Activated CD4-positive, alpha-beta T cell treated with anti-CD3 and anti-CD28 coated beads, Interleukin-2, amount 50 U/mL, for 1 hour (primary cell): ENCODE measurements around the gene JAK3.
"Not testable (repeated sequence)": the region's sequence is repeated elsewhere in the genome, so short reads cannot be mapped to it uniquely, and the experiment has no call there.

ENCODE experiments used
- DNase-seq: peaks from one replicate; pipeline ENCODE4 v3.0.0-alpha.2; 2020

JAK3 gene

GRCh38 chr19:17802137-17802858 is 45.5 kb downstream of the JAK3 start:
- DNase-seq, result no peak

DNA sequence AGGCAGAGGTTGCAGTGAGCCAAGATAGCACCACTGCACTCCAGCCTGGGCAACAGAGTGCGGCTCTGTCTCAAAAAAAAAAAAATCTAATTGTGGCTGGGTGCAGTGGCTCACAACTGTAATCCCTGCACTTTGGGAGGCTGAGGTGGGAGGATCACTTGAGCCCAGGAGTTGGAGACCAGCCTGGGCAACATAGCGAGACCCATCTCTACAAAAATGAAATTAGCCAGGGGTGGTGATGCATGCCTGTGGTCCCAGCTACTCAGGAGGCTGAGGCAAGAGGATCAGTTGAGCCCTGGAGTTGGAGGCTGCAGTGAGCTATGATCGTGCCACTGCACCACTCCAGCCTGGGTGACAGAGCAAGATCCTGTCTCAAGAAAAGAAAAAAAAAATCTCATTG is 49.2 kb downstream of the JAK3 start:
- not testable (repeated sequence) for DNase-seq

GRCh38 chr19:17797424-17798201 is 50.2 kb downstream of the JAK3 start:
- DNase-seq, result no peak

DNA sequence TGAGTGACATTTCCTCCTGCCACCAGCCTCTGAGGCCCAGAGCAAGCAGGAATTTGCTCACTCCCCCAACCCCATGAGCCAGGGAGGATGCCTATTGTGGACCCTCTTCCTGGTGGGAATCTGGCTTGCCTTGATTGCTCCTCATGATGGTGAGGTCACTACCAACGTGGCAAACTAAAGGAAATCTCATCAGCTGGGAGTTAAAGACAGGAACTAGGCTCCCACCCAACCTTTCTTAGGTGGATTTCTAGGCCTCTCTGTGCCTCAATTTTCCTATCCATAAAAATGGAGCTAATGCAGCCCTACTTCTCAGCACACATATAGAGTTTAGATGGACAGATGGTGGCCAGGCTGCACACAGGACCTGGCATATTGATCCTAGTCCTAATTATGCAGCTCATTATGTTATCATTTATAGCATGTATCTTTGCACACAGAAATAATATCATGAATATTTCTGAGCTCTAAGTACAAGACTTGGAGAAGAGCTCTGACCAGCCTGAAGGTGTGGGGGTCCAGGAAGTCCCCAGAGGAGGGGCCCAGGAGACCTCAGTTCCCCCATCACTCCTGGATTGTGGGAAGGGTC is 50.9 kb downstream of the JAK3 start:
- DNase-seq, result no peak

GRCh38 chr19:17796013-17796837 is 51.6 kb downstream of the JAK3 start:
- no peak for DNase-seq

DNA sequence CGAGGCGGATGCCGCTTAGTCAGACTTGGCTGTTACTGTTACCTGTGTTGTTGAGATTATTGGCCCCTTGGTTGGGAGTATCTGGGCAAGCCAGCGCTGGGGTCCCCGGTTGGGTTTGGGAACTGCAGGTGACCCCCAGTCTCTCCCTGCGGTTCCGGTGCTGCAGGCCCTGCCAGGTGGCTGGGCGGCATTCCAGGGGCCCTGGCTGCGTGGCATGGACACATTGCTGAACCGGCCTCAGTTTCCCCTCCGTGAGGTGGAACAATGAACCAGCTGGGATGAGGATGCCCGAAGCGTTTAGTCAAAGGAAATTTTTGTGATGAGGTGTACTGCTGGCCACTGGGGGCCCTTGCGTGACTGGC is 52.3 kb downstream of the JAK3 start:
- no peak for DNase-seq

- no peak for DNase-seq
Observed at GRCh38 chr19:17794731-17795494, 52.9 kb downstream of the JAK3 start, which contains the start of gene B3GNT3. Gene B3GNT3, plus strand, starts transcription at chr19:17795138. Its CDS starts 12,670 bp downstream, at chr19:17807808.

- no peak for DNase-seq
Observed at GRCh38 chr19:17794412-17794730, 53.4 kb downstream of the JAK3 start.

DNA sequence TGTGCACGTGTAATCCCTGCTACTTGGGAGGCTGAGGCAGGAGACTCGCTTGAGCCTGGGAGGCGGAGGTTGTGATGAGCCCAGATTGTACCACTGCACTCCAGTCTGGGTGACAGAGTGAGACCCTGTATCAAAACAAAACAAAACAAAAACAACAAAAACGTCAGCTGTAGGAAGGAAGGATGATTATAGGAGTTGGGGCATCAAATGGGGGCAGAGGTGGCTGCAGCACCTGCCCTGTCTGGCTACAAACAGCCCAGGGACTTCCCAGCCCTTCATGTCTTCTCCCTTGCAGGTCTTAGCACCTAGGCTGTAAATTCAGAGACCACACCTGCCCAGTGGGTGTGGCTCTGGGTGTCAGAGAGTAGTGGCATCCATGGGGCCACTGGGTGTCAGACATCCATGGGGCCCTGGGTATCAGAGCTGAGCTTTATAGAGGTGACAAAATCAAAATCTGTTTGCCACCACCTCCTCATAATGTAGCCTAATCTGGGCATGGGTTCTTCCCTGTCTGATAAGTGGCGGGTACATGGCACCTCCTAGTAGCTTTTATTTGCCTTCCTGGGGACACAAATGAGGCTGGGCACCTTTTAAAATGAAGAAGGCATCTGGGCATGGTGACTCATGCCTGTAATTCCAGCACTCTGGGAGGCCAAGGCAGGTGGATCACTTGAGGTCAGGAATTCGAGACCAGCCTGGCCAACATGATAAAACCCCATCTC is 57.6 kb downstream of the JAK3 start:
- DNase-seq, result no peak

GRCh38 chr19:17788632-17789031 is 59.1 kb downstream of the JAK3 start:
- no peak for DNase-seq

DNA sequence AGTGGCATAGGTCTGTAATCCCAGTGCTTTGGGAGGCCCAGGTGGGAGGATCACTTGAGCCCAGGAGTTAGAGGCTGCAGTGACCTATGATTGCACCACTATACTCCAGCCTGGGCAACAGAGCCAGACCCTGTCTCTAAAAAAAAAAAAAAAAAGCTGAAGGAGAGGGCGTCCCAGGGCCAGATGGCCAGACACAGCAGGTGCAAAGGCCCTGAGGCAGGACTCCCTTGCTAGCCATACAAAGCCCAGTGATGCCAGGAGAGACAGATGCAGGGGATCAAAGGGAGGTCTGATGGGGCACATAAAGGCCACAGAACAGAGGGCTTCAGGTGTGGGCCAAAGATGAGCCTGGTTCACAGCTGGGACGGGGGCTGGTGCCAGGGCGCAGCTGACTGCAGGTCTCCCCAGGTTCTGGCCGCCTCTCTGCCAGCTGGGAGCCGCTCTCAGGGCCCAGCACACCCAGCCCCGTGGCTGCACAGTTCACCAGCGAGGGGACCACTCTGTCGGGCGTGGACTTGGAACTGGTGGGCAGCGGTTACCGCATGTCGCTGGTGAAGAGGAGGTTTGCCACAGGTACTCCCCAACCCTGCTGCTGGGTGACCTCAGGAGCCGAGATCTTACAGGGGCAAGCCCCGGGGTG is 60.4 kb downstream of the JAK3 start:
- no peak for DNase-seq

- peak; percentile 74 for DNase-seq
Observed at GRCh38 chr19:17784201-17785008, 63.4 kb downstream of the JAK3 start.

DNA sequence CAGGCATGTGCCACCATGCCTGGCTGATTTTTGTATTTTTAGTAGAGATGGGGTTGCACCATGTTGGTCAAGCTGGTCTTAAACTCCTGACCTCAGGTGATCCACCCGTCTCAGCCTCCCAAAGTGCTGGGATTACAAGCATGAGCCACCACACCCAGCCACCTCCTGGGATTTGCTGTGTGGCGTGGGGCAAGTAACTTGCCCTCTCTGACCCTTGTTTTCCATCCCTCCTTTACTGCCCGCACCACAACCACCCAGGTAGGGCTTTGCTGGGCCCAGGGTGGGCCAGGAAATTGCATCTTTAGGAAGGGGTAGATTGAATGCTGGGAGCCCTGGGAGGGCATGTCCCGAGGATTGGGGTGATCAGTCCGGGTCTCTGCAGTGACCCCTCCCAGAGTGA is 64.1 kb downstream of the JAK3 start:
- DNase-seq, result not testable (repeated sequence)

GRCh38 chr19:17780781-17781180 is 67.0 kb downstream of the JAK3 start:
- DNase-seq, result no peak

- DNase-seq, result no peak
Observed at GRCh38 chr19:17778968-17779929, 68.5 kb downstream of the JAK3 start.

DNA sequence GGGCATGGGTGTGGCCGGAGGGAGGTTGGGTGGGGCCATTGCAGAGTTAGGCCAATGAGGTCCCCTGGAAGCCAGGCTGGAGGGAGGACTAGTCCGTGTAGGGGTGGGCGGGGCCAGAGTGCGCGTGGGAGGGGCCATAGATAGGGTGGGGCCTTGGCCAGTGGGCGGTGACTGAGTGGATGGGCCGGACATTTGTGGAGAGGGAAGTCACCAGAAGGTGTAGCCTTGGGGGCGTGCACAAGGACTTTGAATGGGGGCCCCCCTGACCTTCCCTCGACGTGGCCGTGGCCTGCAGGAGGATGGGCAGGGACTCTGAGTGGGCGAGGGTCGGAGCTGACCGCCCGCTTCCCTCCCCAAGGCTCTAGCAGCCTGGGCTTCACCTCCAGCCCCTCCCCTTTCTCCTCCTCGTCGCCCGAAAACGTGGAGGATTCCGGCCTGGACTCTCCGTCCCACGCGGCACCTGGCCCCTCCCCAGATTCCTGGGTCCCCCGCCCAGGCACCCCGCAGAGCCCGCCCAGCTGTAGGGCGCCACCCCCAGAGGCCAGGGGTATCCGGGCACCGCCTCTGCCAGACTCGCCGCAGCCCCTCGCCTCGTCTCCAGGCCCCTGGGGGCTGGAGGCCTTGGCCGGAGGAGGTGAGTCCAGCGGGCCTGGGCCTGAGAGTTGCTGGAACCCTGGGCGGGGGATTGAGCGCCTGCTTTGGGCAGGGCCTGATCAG is 69.4 kb downstream of the JAK3 start:
- peak; percentile 29 for DNase-seq

- not testable (repeated sequence) for DNase-seq
Observed at GRCh38 chr19:17777840-17778239, 69.9 kb downstream of the JAK3 start.
